ENCODE measurements around the gene AGMO. TPM values are rescaled to one million over a fixed set of nuclear protein-coding genes. Genes with fewer than 3 reads are reported as not detected.
A peak's percentile ranks its signal among the peaks of the same experiment; 100 is the strongest.
"Not testable (repeated sequence)": the region's sequence is repeated elsewhere in the genome, so short reads cannot be mapped to it uniquely, and the experiment has no call there.

AGMO gene
- total and polyA plus RNA-seq, 12 donors = 0.12 to 0.70 (median 0.40) TPM

DNA sequence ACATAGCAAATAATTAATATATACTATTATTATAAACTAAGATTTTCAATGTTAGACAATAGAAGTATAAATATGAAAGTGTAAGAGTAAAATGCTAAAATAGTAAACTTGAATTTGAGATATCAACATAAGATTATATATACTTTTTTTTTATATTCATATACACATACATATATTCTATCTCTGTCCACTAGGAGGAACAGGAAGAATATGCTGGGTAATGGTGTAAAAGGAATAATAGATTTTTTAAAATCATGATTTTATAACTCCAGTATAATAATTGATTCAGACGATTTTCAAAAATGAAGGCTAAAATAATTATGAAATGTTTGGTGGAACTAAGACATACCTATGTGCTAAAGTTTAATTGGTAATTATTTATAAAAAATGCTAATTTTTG is 37.7 kb downstream of the AGMO start:
- intact Hi-C loops (cut with DNase I) = no loop called here
- WGBS, 2 donors = 92 to 98% methylated on average over 1 of the region's 1 CpG
- no peaks in the 10 kb centered on the region for H3K27me3 ChIP-seq

DNA sequence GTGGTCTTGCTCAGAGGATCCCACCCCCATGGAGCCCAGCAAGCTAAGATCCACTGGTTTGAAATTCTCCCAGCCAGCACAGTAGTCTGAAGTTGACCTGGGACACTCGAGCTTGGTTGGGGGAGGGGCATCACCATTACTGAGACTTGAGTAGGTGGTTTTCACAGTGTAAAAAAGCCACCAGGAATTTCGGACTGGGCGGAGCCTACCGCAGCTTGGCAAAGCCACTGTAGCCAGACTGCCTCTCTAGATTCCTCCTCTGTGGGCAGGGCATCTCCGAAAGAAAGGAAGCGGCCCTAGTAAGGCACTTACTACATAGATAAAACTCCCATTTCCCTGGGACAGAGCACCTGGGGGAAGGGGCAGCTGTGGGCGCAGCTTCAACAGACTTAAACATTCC is 44.0 kb downstream of the AGMO start:
- DNase-seq, ATAC-seq, H3K4me3 ChIP-seq, H3K4me1 ChIP-seq, H3K27ac ChIP-seq, H3K27me3 ChIP-seq, H3K36me3 ChIP-seq: not testable (repeated sequence)
- peaks cover 0 to 37% (median 16%) of the 10 kb centered on the region in 11 donors for H3K9me3 ChIP-seq
- 90 to 92% methylated on average over 7 of the region's 7 CpGs for WGBS, 2 donors
- intact Hi-C loops (cut with DNase I) = loop anchor here in 1 of 10 donors (10.0 kb wide), 1 partner anchor 47 kb away; the partner anchor contains the start of gene AGMO

More for the DNA sequence above, 37.7 kb downstream of the AGMO start:
- TF ChIP-seq, protein P1, sequence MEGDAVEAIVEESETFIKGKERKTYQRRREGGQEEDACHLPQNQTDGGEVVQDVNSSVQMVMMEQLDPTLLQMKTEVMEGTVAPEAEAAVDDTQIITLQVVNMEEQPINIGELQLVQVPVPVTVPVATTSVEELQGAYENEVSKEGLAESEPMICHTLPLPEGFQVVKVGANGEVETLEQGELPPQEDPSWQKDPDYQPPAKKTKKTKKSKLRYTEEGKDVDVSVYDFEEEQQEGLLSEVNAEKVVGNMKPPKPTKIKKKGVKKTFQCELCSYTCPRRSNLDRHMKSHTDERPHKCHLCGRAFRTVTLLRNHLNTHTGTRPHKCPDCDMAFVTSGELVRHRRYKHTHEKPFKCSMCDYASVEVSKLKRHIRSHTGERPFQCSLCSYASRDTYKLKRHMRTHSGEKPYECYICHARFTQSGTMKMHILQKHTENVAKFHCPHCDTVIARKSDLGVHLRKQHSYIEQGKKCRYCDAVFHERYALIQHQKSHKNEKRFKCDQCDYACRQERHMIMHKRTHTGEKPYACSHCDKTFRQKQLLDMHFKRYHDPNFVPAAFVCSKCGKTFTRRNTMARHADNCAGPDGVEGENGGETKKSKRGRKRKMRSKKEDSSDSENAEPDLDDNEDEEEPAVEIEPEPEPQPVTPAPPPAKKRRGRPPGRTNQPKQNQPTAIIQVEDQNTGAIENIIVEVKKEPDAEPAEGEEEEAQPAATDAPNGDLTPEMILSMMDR (IDR thresholded peaks at IDR 0.05) = no peak
- Histone ChIP-seq H3K4me1 (no peaks in the 10 kb centered on the region), H3K27ac (no peak overlapping the region), H3K9me3 (peaks cover 0 to 45% (median 17%) of the 10 kb centered on the region in 11 donors), H3K4me3 (no peak overlapping the region), H3K36me3 (no peaks in the 10 kb centered on the region)
- DNase-seq (no peak), ATAC-seq (no peak)

DNA sequence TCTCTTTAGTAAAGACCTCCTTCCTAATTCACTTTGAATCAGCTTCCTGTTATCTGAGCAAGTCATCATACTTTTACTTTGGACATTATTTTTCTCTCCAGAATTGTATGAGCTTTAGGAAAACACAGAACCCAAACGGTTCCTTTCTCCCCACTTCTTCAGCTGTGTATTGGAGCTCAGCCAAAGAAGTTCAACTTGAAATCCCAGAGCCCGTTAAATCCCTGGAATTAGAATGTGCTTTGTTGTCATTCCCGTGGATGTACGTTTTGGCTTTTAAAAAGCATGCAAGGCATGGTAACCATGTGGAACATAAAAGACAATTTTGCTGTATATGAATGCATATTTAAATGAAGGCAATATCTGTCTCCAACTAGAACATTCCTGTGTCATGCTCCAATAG is 46.6 kb downstream of the AGMO start:
- peaks cover 0 to 8% (median 0%) of the 10 kb centered on the region in 9 donors for H3K4me1 ChIP-seq
- no peaks in the 10 kb centered on the region for H3K27me3 ChIP-seq
- peak overlapping the region in 6 of 10 donors; percentile 17 to 68 (median 37) for H3K27ac ChIP-seq
- intact Hi-C loops (cut with DNase I) = loop anchor here in 1 of 10 donors (10.0 kb wide), 1 partner anchor 50 kb away; the partner anchor contains the start of gene AGMO
- peaks cover 0 to 11% (median 5%) of the 10 kb centered on the region in 11 donors for H3K9me3 ChIP-seq
- peak in 1 of 2 donors; percentile 10 for DNase-seq
- no peaks in the 10 kb centered on the region for H3K36me3 ChIP-seq
- TF ChIP-seq, protein P1 (IDR thresholded peaks at IDR 0.05) = no peak
- H3K4me3 ChIP-seq = peak overlapping the region in 3 of 10 donors; percentile 11 to 16 (median 13)
- ATAC-seq = peak in 2 of 8 donors; percentile 11 to 31
- 26 to 31% methylated on average over 4 of the region's 4 CpGs for WGBS, 2 donors

DNA sequence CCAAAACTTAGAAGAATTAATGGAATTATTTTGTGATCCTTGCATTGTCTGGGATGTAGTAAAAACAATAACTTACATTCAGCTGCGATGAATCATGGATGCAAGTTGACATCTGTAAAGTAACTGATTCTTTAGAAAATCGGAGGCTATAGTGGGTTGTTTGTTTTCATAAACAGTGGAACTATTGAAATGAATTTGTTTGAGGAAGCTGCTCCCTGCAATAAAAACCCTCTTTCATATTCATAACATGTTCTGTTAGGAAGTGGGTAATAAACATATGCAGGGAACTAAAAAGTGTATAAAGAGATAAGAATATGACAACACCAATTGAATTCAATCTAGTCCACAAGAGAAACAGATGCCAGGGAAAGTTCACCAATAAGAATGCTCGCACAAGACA is 53.6 kb downstream of the AGMO start:
- ATAC-seq = no peak

DNA sequence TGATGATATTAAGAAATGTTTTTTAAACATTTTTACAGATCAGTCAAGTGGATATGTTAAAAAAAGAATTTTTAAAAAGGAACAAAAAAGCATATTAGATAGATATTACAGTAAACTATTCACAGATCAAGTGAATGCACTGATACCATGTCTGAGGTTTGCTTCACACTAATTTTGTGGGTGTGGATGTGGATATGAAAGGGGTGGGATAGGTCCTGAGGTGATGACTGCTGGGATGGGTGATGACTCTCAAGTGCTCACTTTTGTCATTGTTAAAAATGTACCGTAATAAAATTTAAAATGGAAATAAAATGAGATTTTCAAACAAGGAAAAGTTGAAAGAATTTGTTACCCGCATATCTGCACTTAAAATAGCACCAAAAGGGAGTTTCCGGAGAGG is 54.1 kb downstream of the AGMO start:
- Histone ChIP-seq H3K4me1 (peaks cover 0 to 35% (median 5%) of the 10 kb centered on the region in 9 donors), H3K36me3 (no peaks in the 10 kb centered on the region), H3K27me3 (no peaks in the 10 kb centered on the region), H3K9me3 (no peaks in the 10 kb centered on the region), H3K4me3 (no peak overlapping the region), H3K27ac (no peak overlapping the region)
- intact Hi-C loops (cut with DNase I) = no loop called here
- WGBS, 2 donors = 56 to 69% methylated on average over 3 of the region's 3 CpGs
- DNase-seq = no peak
- no peak for ATAC-seq
- TF ChIP-seq, protein P1 (IDR thresholded peaks at IDR 0.05) = no peak

More for the DNA sequence above, 53.6 kb downstream of the AGMO start:
- Histone ChIP-seq H3K36me3 (no peaks in the 10 kb centered on the region), H3K4me3 (no peak overlapping the region), H3K4me1 (peaks cover 0 to 35% (median 5%) of the 10 kb centered on the region in 9 donors), H3K27ac (no peak overlapping the region), H3K9me3 (no peaks in the 10 kb centered on the region), H3K27me3 (no peaks in the 10 kb centered on the region)
- TF ChIP-seq, protein P1 (IDR thresholded peaks at IDR 0.05) = no peak
- 63 to 77% methylated on average over 3 of the region's 3 CpGs for WGBS, 2 donors
- no peak for DNase-seq
- intact Hi-C loops (cut with DNase I) = no loop called here

All from heart right ventricle (tissue), 16 donors.